Measurements from ENCODE around the gene ADAT3.
"Not testable (repeated sequence)": the region's sequence is repeated elsewhere in the genome, so short reads cannot be mapped to it uniquely, and the experiment has no call there.

ADAT3 gene

GRCh38 chr19:1867349-1867724, 37.9 kb upstream of the ADAT3 start:
- no peak for FAIRE-seq

DNA sequence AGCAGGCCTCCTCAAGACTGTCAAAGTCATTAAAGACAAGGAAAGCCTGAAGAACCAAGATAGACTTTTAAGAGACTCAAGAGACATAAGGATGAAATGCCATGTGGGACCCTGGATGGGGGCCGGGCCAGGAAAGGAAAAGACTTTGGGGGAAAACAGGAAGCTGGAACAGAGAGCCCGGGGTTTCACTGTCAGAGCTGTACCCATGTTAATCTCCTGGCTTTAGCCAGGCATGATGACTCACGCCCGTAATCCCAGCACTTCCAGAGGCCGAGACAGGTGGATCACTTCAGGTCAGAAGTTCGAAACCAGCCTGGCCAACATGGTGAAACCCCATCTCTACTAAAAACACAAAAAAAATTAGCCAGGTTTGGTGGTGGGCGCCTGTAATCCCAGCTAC, 36.2 kb upstream of the ADAT3 start:
- no peak for FAIRE-seq

- FAIRE-seq, result no peak
These were observed 34.0 kb upstream of the ADAT3 start for GRCh38 chr19:1871140-1871597.

GRCh38 chr19:1871630-1872029, 33.6 kb upstream of the ADAT3 start:
- no peak for FAIRE-seq

- no peak for FAIRE-seq
These were observed 32.2 kb upstream of the ADAT3 start for GRCh38 chr19:1872807-1873523.

DNA sequence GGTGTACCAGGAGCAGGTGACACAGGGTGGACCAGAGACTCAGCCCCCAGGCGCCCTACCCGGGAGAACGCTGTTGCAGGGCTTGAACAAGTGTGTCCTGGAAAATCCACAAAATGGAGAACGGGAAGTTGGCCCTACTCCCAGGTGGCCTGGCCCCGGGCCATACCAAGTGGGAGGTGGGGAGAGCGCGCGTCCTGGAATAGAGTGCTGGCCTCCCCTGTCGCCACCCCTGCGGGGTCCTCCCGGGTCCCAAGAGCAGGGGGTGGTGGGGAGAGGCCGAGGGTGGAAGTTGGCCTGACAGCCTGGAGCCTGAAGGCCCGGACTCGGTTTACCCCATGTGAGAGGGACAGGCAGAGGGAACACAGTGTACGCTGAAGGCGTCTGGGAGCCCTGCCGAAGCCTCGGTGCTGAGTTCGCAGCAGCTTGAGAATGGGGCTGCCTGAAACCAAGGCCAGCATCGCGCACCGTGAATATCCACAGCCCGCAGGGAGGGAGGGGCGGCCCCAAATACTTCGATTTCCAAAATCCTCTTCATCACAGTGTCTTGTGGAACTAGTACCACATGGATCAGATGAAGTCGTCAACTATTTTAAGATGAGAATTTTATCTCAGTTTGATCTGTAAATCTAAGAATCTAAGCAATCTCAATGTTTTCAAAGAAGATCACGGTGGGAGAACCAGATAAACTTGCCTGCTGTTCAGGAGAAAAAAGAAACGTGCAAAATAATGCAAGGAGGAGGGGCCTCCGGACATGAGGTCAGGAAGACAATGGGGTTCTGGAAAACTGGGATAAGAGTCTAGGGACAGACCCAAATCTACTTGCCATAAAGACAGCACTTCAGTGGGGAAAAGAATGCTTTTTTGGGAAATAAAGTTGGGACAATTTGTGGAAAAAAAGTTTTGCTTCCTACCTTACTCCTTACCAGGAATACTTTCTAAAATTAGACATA, 31.4 kb upstream of the ADAT3 start:
- FAIRE-seq, result no peak

GRCh38 chr19:1874554-1875185, 30.5 kb upstream of the ADAT3 start:
- FAIRE-seq, result no peak

GRCh38 chr19:1875265-1875645, 29.9 kb upstream of the ADAT3 start:
- not testable (repeated sequence) for FAIRE-seq

DNA sequence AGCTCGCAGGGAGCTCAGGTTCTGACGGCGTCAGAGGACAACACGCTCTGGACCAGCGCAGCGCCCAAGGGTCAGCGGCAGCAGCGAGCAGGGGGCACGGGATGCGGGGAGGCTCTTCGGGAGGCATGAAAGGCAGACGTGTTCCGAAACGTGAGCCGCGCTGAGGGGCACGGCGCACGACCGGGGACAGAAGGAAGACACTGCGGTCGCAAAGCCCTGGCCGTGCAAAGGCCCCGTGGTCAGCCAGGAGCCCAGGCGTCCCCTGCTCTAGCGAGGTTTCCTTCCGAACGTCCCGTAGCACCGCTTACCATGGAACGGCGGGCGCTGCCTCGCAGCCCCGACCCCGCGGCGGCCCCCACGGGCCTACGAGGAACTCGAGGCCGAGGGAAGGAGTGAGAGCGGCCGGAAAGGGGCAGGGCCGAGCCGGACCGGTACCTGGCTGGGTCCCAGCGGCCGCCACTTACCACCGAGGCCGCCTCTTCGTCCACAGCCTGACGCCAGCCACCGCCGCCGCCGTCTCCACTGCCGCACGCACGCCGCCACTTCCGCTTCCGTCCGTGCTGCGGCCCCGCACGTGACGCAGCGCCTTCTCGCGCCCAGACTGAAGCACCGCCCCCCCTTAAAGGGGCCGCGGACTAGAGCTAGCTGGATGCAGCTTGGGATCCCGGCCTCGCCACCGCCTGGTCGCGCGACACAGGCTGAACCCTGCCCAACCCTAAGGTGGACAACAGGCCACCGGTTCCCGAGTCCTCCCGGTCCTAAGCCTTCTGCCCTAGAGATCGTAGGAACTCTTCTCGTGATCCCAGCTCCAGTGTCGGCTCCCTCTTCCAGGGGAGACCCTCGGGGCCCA, 29.3 kb upstream of the ADAT3 start:
- no peak for FAIRE-seq

- not testable (repeated sequence) for FAIRE-seq
These were observed 28.5 kb upstream of the ADAT3 start for GRCh38 chr19:1876496-1877279.

DNA sequence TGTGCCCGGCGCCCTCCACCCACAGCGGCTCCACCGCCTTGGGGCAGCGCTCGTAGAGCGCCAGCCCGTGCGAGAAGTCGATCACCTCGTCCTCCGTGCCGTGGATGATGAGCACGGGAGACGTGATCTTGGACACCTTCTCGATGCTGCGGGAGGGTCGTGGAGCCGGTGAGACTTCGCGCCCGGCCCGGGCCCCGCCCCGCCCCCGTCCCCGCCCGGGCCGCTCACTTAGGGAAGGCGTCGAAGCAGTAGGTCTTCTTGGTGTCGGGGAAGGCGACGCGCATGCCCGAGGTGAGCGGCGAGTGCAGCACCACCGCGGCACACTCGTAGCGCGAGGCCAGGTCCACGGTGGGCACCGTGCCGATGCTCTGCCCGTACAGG, 27.9 kb upstream of the ADAT3 start:
- not testable (repeated sequence) for FAIRE-seq

DNA sequence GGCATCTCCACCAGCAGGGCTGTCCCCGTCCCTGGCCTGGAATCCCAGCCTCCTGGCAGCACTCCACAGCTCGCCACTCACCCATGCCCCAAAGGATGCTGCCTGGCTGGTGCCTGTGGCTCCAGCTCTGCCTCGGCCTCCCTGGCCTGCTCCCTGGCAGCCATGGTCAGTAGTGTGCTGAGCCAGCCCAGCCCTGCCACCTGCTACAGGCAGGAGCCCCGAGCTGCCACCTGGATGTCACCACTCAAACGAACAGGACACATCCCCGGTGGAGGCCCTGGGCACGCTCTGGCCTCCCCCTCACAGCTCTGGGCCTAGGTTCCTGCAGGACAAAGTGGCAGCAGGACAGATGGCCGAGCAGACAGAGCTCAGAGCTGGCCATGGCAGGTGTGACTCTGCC, 26.6 kb upstream of the ADAT3 start:
- not testable (repeated sequence) for FAIRE-seq

GRCh38 chr19:1879982-1880381, 25.2 kb upstream of the ADAT3 start:
- not testable (repeated sequence) for FAIRE-seq

- FAIRE-seq, result no peak
These were observed 24.4 kb upstream of the ADAT3 start for GRCh38 chr19:1880611-1881392.

GRCh38 chr19:1881393-1882088, 23.7 kb upstream of the ADAT3 start:
- not testable (repeated sequence) for FAIRE-seq

DNA sequence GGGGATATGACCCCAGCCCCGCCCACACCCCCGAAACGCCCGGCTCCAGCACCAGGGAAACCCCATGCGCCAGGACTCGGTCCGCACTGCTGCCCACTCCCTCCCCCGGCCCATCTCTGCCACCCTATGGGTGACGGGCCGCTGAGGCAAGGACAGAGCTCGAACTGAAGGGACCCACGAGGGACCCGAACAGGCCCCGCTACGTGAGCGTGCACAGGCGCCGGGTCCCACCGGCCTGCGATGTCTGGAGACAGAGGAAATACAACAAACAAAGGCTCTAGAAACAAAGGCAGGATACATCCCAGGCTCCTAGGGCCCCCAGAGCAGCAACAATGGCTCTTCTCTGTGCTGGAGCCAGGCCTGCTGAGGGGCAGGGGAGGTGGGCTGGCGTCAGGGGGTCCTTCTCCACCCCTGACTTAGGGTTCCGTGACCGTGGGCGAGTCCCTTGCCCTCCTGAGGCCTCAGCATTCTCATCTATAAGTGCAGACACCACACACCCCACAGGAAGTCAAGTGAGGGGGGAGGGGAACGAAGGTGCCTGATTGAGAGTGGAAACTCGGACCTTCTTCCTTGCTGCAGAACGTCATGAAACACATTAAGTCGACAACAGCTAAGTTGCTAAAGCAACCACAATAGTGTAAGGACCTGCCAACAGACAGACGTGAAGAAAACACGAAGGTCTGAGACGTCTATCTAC, 23.0 kb upstream of the ADAT3 start:
- no peak for FAIRE-seq

DNA sequence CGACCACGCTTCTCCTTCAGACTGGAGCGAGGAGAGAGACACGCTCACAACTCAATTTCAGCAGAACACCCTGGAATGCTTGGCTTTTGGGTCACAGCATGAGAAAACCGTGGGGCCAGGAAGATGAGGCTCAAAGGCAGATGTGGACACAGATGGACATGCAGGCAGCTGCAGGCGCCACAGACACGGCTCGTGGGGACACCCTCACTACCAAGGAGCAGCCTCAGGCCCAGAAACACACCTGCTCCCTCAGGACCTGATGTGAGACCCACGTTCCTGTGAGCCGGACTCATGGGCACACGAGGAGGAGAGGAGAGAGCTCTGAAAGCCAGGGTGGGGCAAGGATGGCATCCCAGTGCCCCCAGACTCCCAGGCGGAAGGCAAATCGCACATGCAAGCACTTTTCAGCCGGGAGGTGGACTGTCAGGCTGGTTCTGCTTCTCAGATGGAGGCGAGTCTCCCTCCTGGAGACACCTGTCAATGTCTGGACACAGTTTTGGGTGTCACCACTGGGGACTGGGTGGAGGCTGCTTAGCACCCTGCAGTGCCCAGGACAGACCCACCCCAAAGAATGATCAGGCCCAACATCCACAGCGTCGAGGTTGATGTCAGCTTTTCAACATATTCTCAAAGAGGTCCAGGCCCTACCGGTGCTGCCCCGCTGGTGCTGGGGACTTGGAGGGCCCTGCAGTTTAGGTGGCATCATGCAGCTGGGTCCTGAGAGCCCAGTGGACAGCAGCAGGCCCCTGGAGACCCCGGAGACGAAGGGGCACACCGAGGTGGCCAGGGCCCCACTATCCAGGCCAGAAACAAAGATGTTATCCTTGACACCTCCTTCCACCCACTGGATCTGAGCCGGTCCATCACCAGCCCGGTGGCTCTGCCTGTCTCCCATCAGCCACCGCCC, 22.2 kb upstream of the ADAT3 start:
- no peak for FAIRE-seq

DNA sequence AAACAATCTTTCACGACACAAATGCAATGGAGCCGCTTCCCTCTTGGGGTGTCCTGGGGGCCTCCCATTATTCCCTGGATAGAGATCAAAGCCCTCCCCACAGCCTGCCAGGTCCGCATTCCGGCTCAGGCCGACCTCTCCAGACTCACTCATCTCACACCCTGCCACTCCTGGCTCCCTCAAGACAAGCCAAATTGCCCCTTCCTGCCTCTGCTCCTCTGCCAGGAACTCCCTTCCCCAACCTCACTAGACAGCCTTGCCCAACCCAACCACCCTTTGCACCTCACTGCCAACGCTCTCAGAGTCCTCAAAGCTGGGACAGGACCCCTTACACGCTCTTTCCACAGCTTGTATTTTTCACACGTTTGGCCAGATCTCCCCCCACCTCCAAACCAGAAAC, 21.4 kb upstream of the ADAT3 start:
- FAIRE-seq, result no peak
